NCI-H748 (cell line): Measurements from ENCODE around the gene PRKACB.
"Not testable (repeated sequence)": the region's sequence is repeated elsewhere in the genome, so short reads cannot be mapped to it uniquely, and the experiment has no call there.

Experiments used
- DNase-seq: peaks from one replicate; lab custom pipeline; 2025; ENCODE audit not compliant: unreplicated experiment; lab: John Stamatoyannopoulos, UW

The PRKACB gene

GRCh38 chr1:84214115-84214956 lies 70.3 kb downstream of the PRKACB start:
- DNase-seq = no peak

- no peak for DNase-seq
Measured at GRCh38 chr1:84217239-84217638, 73.2 kb downstream of the PRKACB start.

- no peak for DNase-seq
Measured at GRCh38 chr1:84223751-84224432, 79.8 kb downstream of the PRKACB start.

- DNase-seq = no peak
Measured at GRCh38 chr1:84224905-84225304, 80.8 kb downstream of the PRKACB start.

- no peak for DNase-seq
Measured at GRCh38 chr1:84225646-84226045, 81.6 kb downstream of the PRKACB start.

GRCh38 chr1:84232676-84233075 lies 88.6 kb downstream of the PRKACB start:
- DNase-seq = not testable (repeated sequence)

GRCh38 chr1:84236256-84236655 lies 92.2 kb downstream of the PRKACB start:
- no peak for DNase-seq

- DNase-seq = no peak
Measured at GRCh38 chr1:84242641-84243040, 98.6 kb downstream of the PRKACB start.

- DNase-seq = no peak
Measured at GRCh38 chr1:84245563-84245962, 101.5 kb downstream of the PRKACB start.

GRCh38 chr1:84246213-84246612 lies 102.1 kb downstream of the PRKACB start:
- no peak for DNase-seq

GRCh38 chr1:84247425-84248220 lies 103.6 kb downstream of the PRKACB start:
- no peak for DNase-seq

GRCh38 chr1:84250668-84251067 lies 106.6 kb downstream of the PRKACB start:
- no peak for DNase-seq

GRCh38 chr1:84253036-84253435 lies 109.0 kb downstream of the PRKACB start:
- no peak for DNase-seq

- no peak for DNase-seq
Measured at GRCh38 chr1:84253891-84254290, 109.8 kb downstream of the PRKACB start.

- DNase-seq = no peak
Measured at GRCh38 chr1:84254703-84255238, 110.7 kb downstream of the PRKACB start.

- no peak for DNase-seq
Measured at GRCh38 chr1:84255582-84255981, 111.5 kb downstream of the PRKACB start.

GRCh38 chr1:84257617-84258016 lies 113.5 kb downstream of the PRKACB start:
- DNase-seq = no peak

- peak; percentile 98 for DNase-seq
Measured at GRCh38 chr1:84259376-84259775, 115.3 kb downstream of the PRKACB start.

- DNase-seq = peak; percentile 35
Measured at GRCh38 chr1:84259989-84260388, 115.9 kb downstream of the PRKACB start.

- peak; percentile 92 for DNase-seq
Measured at GRCh38 chr1:84260852-84261518, 116.9 kb downstream of the PRKACB start.

GRCh38 chr1:84264961-84265360 lies 120.9 kb downstream of the PRKACB start:
- DNase-seq = no peak
